CD4-positive, alpha-beta T cell treated with Interleukin-6 at 100 ng/mL for 8 hours (primary cell): Measurements from ENCODE around the gene CLK2.
"Not testable (repeated sequence)": the region's sequence is repeated elsewhere in the genome, so short reads cannot be mapped to it uniquely, and the experiment has no call there.

ENCODE experiments used
- DNase-seq: peaks from one replicate; pipeline ENCODE4 v3.0.0-alpha.2; 2020; ENCODE audit warnings: mixed read lengths, low spot score

Gene CLK2

GRCh38 chr1:155267373-155267772 lies 5.9 kb downstream of the CLK2 start:
- DNase-seq = no peak

GRCh38 chr1:155266553-155266952 lies 6.8 kb downstream of the CLK2 start:
- no peak for DNase-seq

- DNase-seq = no peak
These were observed 10.2 kb downstream of the CLK2 start for GRCh38 chr1:155263067-155263466.

GRCh38 chr1:155261852-155262673 lies 11.2 kb downstream of the CLK2 start, which contains the start of gene SCAMP3:
TSS of gene SCAMP3 (minus strand) at chr1:155262360. CDS start at chr1:155262151, 209 bp downstream.
- DNase-seq = peak; percentile 88

GRCh38 chr1:155261493-155261851 lies 11.8 kb downstream of the CLK2 start:
- DNase-seq = no peak

GRCh38 chr1:155260276-155260675 lies 13.0 kb downstream of the CLK2 start:
- no peak for DNase-seq

- DNase-seq = no peak
These were observed 17.0 kb downstream of the CLK2 start for GRCh38 chr1:155256058-155256852.

GRCh38 chr1:155255243-155256007 lies 17.9 kb downstream of the CLK2 start, which contains the start of gene ENTREP3:
TSS of gene ENTREP3 (minus strand) at chr1:155255483. CDS start at chr1:155254877, 606 bp downstream.
- peak; percentile 67 for DNase-seq

- no peak for DNase-seq
These were observed 18.5 kb downstream of the CLK2 start for GRCh38 chr1:155254714-155255242.

GRCh38 chr1:155254228-155254713 lies 19.0 kb downstream of the CLK2 start:
- DNase-seq = no peak

- no peak for DNase-seq
These were observed 19.5 kb downstream of the CLK2 start for GRCh38 chr1:155253797-155254196.

- DNase-seq = no peak
These were observed 20.1 kb downstream of the CLK2 start for GRCh38 chr1:155253208-155253607.

GRCh38 chr1:155251566-155251965 lies 21.7 kb downstream of the CLK2 start:
- no peak for DNase-seq

- DNase-seq = peak; percentile 94
These were observed 22.5 kb downstream of the CLK2 start for GRCh38 chr1:155250633-155251449.

GRCh38 chr1:155250246-155250632 lies 23.1 kb downstream of the CLK2 start:
- DNase-seq = no peak

GRCh38 chr1:155247667-155248553 lies 25.4 kb downstream of the CLK2 start:
- DNase-seq = no peak

- not testable (repeated sequence) for DNase-seq
These were observed 26.5 kb downstream of the CLK2 start for GRCh38 chr1:155246796-155247195.

- no peak for DNase-seq
These were observed 28.2 kb downstream of the CLK2 start for GRCh38 chr1:155245163-155245524.

- peak; percentile 97 for DNase-seq
These were observed 28.7 kb downstream of the CLK2 start for GRCh38 chr1:155244368-155245162.
